ENCODE measurements around the gene BARD1. TPM values are rescaled to one million over a fixed set of nuclear protein-coding genes. Genes with fewer than 3 reads are reported as not detected.

Gene BARD1
- total RNA-seq, 1 donor from 2014 or later, result 11.3 TPM

- no peak overlapping the region for H3K27ac ChIP-seq
- no peak overlapping the region for H3K4me3 ChIP-seq
- DNase-seq (no peak), ATAC-seq (no peak)
- intact Hi-C loops (cut with DNase I), result no loop called here
- H3K36me3 ChIP-seq, result no peaks in the 10 kb centered on the region
- no peaks in the 10 kb centered on the region for H3K9me3 ChIP-seq
- TF ChIP-seq CTCF (IDR thresholded peaks at IDR 0.05), result no peak
- H3K4me1 ChIP-seq, result no peaks in the 10 kb centered on the region
- no peaks in the 10 kb centered on the region for H3K27me3 ChIP-seq
Measured at GRCh38 chr2:214772443-214773015, 37.0 kb downstream of the BARD1 start.

GRCh38 chr2:214765180-214765579, 44.3 kb downstream of the BARD1 start:
- peaks cover 20% of the 10 kb centered on the region for H3K36me3 ChIP-seq

DNA sequence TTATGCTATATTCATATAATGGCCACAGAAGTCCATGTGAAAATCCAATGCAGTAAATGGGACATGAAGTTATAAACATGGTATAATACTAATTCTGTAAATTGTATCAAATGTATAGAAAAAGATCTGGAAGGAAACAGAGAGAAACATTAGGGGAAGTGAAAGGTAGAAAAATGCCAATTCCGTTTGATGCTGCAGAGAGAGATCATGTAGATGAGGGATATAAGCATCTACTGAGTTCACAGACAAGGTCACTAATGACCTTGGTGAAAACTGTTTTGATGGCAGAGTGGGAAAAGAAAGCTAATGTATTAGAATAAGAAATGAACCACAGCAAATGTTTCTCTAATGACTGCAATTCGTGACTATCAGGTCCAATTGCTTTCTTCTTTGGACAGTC, 56.0 kb downstream of the BARD1 start:
- intact Hi-C loops (cut with DNase I), result no loop called here

More at GRCh38 chr2:214765180-214765579, 44.3 kb downstream of the BARD1 start:
- ATAC-seq (no peak), DNase-seq (no peak)
- no peak overlapping the region for H3K4me3 ChIP-seq
- intact Hi-C loops (cut with DNase I), result no loop called here
- no peaks in the 10 kb centered on the region for H3K9me3 ChIP-seq
- H3K4me1 ChIP-seq, result no peaks in the 10 kb centered on the region
- no peaks in the 10 kb centered on the region for H3K27me3 ChIP-seq
- no peak overlapping the region for H3K27ac ChIP-seq
- no peak for TF ChIP-seq CTCF (IDR thresholded peaks at IDR 0.05)

GRCh38 chr2:214750529-214750928, 59.0 kb downstream of the BARD1 start:
- H3K4me1 ChIP-seq, result no peaks in the 10 kb centered on the region
- peaks cover 12% of the 10 kb centered on the region for H3K36me3 ChIP-seq
- no peak for ATAC-seq
- no peak for DNase-seq
- no peak for TF ChIP-seq CTCF (IDR thresholded peaks at IDR 0.05)
- no peaks in the 10 kb centered on the region for H3K27me3 ChIP-seq
- H3K4me3 ChIP-seq, result no peak overlapping the region
- no peaks in the 10 kb centered on the region for H3K9me3 ChIP-seq
- intact Hi-C loops (cut with DNase I), result no loop called here
- no peak overlapping the region for H3K27ac ChIP-seq

More for the DNA sequence above, 56.0 kb downstream of the BARD1 start:
- peaks cover 12% of the 10 kb centered on the region for H3K36me3 ChIP-seq
- no peak overlapping the region for H3K4me3 ChIP-seq
- no peaks in the 10 kb centered on the region for H3K4me1 ChIP-seq
- H3K9me3 ChIP-seq, result no peaks in the 10 kb centered on the region
- ATAC-seq, result no peak
- no peak for DNase-seq
- no peak overlapping the region for H3K27ac ChIP-seq
- H3K27me3 ChIP-seq, result no peaks in the 10 kb centered on the region
- no peak for TF ChIP-seq CTCF (IDR thresholded peaks at IDR 0.05)

DNA sequence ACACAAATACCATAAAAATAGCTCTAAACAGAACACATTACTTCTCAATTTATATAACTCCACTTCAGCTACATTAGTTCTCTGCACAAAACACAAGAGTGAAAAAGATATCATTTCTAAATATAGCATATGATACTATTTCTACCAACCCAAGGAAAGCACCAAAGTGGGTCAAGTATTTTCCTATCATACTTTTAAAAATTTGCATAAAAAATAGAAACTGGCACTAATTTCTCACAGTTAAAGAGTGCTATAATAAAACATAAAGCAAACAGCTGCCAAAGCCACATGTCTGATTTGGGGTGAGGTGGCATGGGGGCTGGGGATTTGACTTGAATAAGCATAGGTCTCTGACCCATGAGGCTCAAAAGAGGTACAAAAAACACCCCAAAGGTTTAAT, 61.5 kb downstream of the BARD1 start:
- no peak for ATAC-seq
- Histone ChIP-seq H3K27me3 (no peaks in the 10 kb centered on the region), H3K4me1 (no peaks in the 10 kb centered on the region), H3K36me3 (peaks cover 28% of the 10 kb centered on the region), H3K9me3 (no peaks in the 10 kb centered on the region), H3K27ac (no peak overlapping the region), H3K4me3 (no peak overlapping the region)
- TF ChIP-seq CTCF (IDR thresholded peaks at IDR 0.05), result no peak
- intact Hi-C loops (cut with DNase I), result no loop called here
- DNase-seq, result no peak

- intact Hi-C loops (cut with DNase I), result no loop called here
- no peak for DNase-seq
- no peak for TF ChIP-seq CTCF (IDR thresholded peaks at IDR 0.05)
- Histone ChIP-seq H3K9me3 (no peaks in the 10 kb centered on the region), H3K27me3 (no peaks in the 10 kb centered on the region), H3K4me1 (no peaks in the 10 kb centered on the region), H3K36me3 (peaks cover 20% of the 10 kb centered on the region), H3K27ac (no peak overlapping the region), H3K4me3 (no peak overlapping the region)
- ATAC-seq, result no peak
Measured at GRCh38 chr2:214742119-214742518, 67.4 kb downstream of the BARD1 start.

Data from upper lobe of right lung (tissue), 1 donor.